ENCODE data around the gene SMIM43.

- no peak for TF ChIP-seq CTCF (conservative IDR thresholded peaks at IDR 0.05 in 1 of 2, IDR thresholded peaks at IDR 0.05 in 1 of 2; ENCODE audit: low read depth in 1 of 2, low read length in 2 of 2)
- TF ChIP-seq EZH2 (IDR thresholded peaks at IDR 0.05; ENCODE audit: low read length, missing control alignments): no peak
Measured at GRCh38 chr4:121740796-121741409, 24.1 kb downstream of the SMIM43 start.

All from fibroblast of lung (primary cell).